Kidney (tissue), 14 donors: ENCODE results near the gene PDE6B. TPM values are rescaled to one million over a fixed set of nuclear protein-coding genes. Genes with fewer than 3 reads are reported as not detected.
A peak's percentile ranks its signal among the peaks of the same experiment; 100 is the strongest.

Experiments used
- DNase-seq, 5 donors: peaks; one replicate each; pipeline ENCODE4 v3.0.0-alpha.2; 2013 to 2020
- FAIRE-seq: peaks from 2 replicates; lab custom pipeline; 2012; peaks lifted over from hg19 to GRCh38; lab: Jason Lieb, UNC
- H3K27ac ChIP-seq, 2 donors: one replicate each; pipeline ENCODE4 v1.7.0; 2013; ENCODE audit warnings: low read depth in 2 of 2, low read length in 2 of 2, inconsistent platforms in 1 of 2
- H3K27me3 ChIP-seq: one replicate; pipeline ENCODE4 v1.7.1; 2013; ENCODE audit warnings: low read length, inconsistent platforms; ENCODE audit not compliant: control insufficient read depth, insufficient read depth
- H3K36me3 ChIP-seq, 3 donors: one replicate each; pipeline versions ENCODE4 v1.7.0 to v1.7.1; 2013; ENCODE audit warnings: low read length in 3 of 3, control low read depth in 1 of 3, inconsistent platforms in 1 of 3; ENCODE audit not compliant: insufficient read depth in 3 of 3, control insufficient read depth in 2 of 3
- H3K4me1 ChIP-seq, 3 donors: one replicate each; pipeline versions ENCODE4 v1.7.0 to v1.7.1; 2013; ENCODE audit warnings: low read length in 3 of 3, inconsistent platforms in 1 of 3, low read depth in 1 of 3; ENCODE audit not compliant: control insufficient read depth in 2 of 3, insufficient read depth in 2 of 3
- H3K4me3 ChIP-seq, 3 donors: one replicate each; pipeline versions ENCODE4 v1.7.0 to v1.8.1; 2013; ENCODE audit warnings: low read length in 3 of 3, control low read depth in 1 of 3, inconsistent platforms in 1 of 3
- H3K9ac ChIP-seq, 3 donors: one replicate each; pipeline versions ENCODE4 v1.7.0 to v1.7.1; 2013; ENCODE audit warnings: low read length in 3 of 3, control low read depth in 1 of 3, inconsistent platforms in 1 of 3
- H3K9me3 ChIP-seq, 3 donors: one replicate each; pipeline versions ENCODE4 v1.7.0 to v1.7.1; 2013; ENCODE audit warnings: low read length in 3 of 3, control low read depth in 1 of 3, inconsistent platforms in 1 of 3; ENCODE audit not compliant: control insufficient read depth in 2 of 3, insufficient read depth in 1 of 3
- CTCF ChIP-seq: IDR thresholded peaks from 3 replicates; pipeline ENCODE4 v1.5.1; 2012; ENCODE audit warnings: mild to moderate bottlenecking, moderate library complexity, borderline replicate concordance; ENCODE audit not compliant: insufficient read depth; ENCODE audit errors: extremely low read depth
- intact Hi-C: fragments of 100-400 bp; cut with DNase I; formaldehyde crosslinking; loops from one replicate; pipeline ENCODE4 v1.11.1; 2022
- polyA plus RNA-seq: library from polyadenylated mRNA; stranded (reverse); fragments of 350-450 nt; fragmentation: Illumina TruSeq; extraction: RNeasy Lipid Tissue Mini Kit (QIAGEN cat#74804); gene quantifications from one replicate; pipeline ENCODE4 v1.2.3, GENCODE V29; 2014; ENCODE audit warnings: low read depth, low replicate concordance; ENCODE audit not compliant: insufficient read depth
- total RNA-seq: library from RNA; stranded (reverse); fragmentation: NEBNext Ultra II Directional; extraction: Animal tissue kit (Norgen Biotek cat#: 25700); gene quantifications from one replicate; pipeline ENCODE4 v1.2.1, GENCODE V29; 2021
- donor health status: control.
- donor health status: control.
- donor health status: control.
- donor health status: control.
- donor health status: control.
- donor health status: DM: yes; HTN: yes; CAD: no.
- donor health status: Normal renal cell carcinoma (clear cell type).

The PDE6B gene
- total and polyA plus RNA-seq, 2 donors from 2014 or later = 10.7 to 10.8 TPM

GRCh38 chr4:630656-631055 lies 5.3 kb downstream of the PDE6B start:
- intact Hi-C loops = no loop called here
- DNase-seq (peak in 1 of 5 donors; percentile 52), FAIRE-seq (no peak)
- no peak overlapping the region for H3K9ac ChIP-seq
- H3K9me3 ChIP-seq = peaks cover 0 to 4% (median 2%) of the 10 kb centered on the region in 3 donors
- no peaks in the 10 kb centered on the region for H3K27me3 ChIP-seq
- no peak for TF ChIP-seq CTCF
- no peak overlapping the region for H3K4me3 ChIP-seq
- H3K27ac ChIP-seq = no peak overlapping the region
- H3K4me1 ChIP-seq = no peaks in the 10 kb centered on the region
- H3K36me3 ChIP-seq = no peaks in the 10 kb centered on the region

- no peaks in the 10 kb centered on the region for H3K27me3 ChIP-seq
- H3K9me3 ChIP-seq = peaks cover 0 to 4% (median 2%) of the 10 kb centered on the region in 3 donors
- no peaks in the 10 kb centered on the region for H3K4me1 ChIP-seq
- H3K4me3 ChIP-seq = no peak overlapping the region
- DNase-seq (peak in 2 of 5 donors; percentile 12 to 25), FAIRE-seq (no peak)
- no peak overlapping the region for H3K9ac ChIP-seq
- H3K36me3 ChIP-seq = no peaks in the 10 kb centered on the region
- H3K27ac ChIP-seq = no peak overlapping the region
- TF ChIP-seq CTCF = no peak
- intact Hi-C loops = no loop called here
Observed at GRCh38 chr4:632196-632790, 6.9 kb downstream of the PDE6B start.

- intact Hi-C loops = no loop called here
- FAIRE-seq = no peak
- DNase-seq = peak in 2 of 5 donors; percentile 17 to 37
- Histone ChIP-seq H3K36me3 (no peaks in the 10 kb centered on the region), H3K4me3 (no peak overlapping the region), H3K9ac (no peak overlapping the region), H3K27me3 (no peaks in the 10 kb centered on the region), H3K4me1 (no peaks in the 10 kb centered on the region), H3K27ac (no peak overlapping the region), H3K9me3 (peaks cover 0 to 4% (median 2%) of the 10 kb centered on the region in 3 donors)
- TF ChIP-seq CTCF = no peak
Observed at GRCh38 chr4:632926-633325, 7.6 kb downstream of the PDE6B start.

- FAIRE-seq (no peak), DNase-seq (peak in 1 of 5 donors; percentile 49)
- TF ChIP-seq CTCF = no peak
- peaks cover 0 to 4% (median 2%) of the 10 kb centered on the region in 3 donors for H3K9me3 ChIP-seq
- no peak overlapping the region for H3K27ac ChIP-seq
- H3K36me3 ChIP-seq = no peaks in the 10 kb centered on the region
- H3K4me3 ChIP-seq = no peak overlapping the region
- intact Hi-C loops = no loop called here
- no peaks in the 10 kb centered on the region for H3K4me1 ChIP-seq
- H3K27me3 ChIP-seq = no peaks in the 10 kb centered on the region
- H3K9ac ChIP-seq = no peak overlapping the region
Observed at GRCh38 chr4:633406-633805, 8.0 kb downstream of the PDE6B start.
